Ascending aorta (tissue), 2 donors: ENCODE data around the gene TICRR. TPM values are rescaled to one million over a fixed set of nuclear protein-coding genes. Genes with fewer than 3 reads are reported as not detected.

ENCODE experiments used
- DNase-seq, 2 donors: peaks; one replicate each; pipeline ENCODE4 v3.0.0-alpha.2; 2019; ENCODE audit warnings: low spot score in 2 of 2
- H3K27ac ChIP-seq, 2 donors: fragments of 200-600 bp; sonication (generic); one replicate each; pipeline ENCODE4 v1.5.1; 2016 to 2017; ENCODE audit warnings: mild to moderate bottlenecking in 1 of 2
- H3K27me3 ChIP-seq: fragments of 200-600 bp; sonication (generic); one replicate; pipeline ENCODE4 v1.5.1; 2017
- H3K36me3 ChIP-seq, 2 donors: fragments of 200-600 bp; sonication (generic); one replicate each; pipeline ENCODE4 v1.5.1; 2016
- H3K4me1 ChIP-seq, 2 donors: fragments of 200-600 bp; sonication (generic); one replicate each; pipeline ENCODE4 v1.5.1; 2016 to 2017; ENCODE audit warnings: mild to moderate bottlenecking in 1 of 2
- H3K4me3 ChIP-seq, 2 donors: fragments of 200-600 bp; sonication (generic); one replicate each; pipeline ENCODE4 v1.5.1; 2016 to 2017; ENCODE audit warnings: mild to moderate bottlenecking in 1 of 2
- H3K9me3 ChIP-seq, 2 donors: fragments of 200-600 bp; sonication (generic); one replicate each; pipeline ENCODE4 v1.5.1; 2016
- intact Hi-C: fragments of 100-400 bp; cut with DNase I; formaldehyde crosslinking; loops from one replicate; pipeline ENCODE4 v1.15.1; 2023
- total RNA-seq: library from RNA; depleted of rRNA; stranded (reverse); fragments of >200 nt; gene quantifications from one replicate; pipeline ENCODE4 v1.1.0, GENCODE V29; 2016
- TF ChIP-seq, protein P1 (sequence below), 3 experiments: fragments of 200-600 bp in 2 of 3; fragments of 450-650 bp in 1 of 3; sonication (generic) in 2 of 3; IDR thresholded peaks; one replicate each; pipeline ENCODE4 v1.5.1; 2016 to 2019; ENCODE audit warnings: antibody characterized with exemption in 3 of 3, mild to moderate bottlenecking in 1 of 3, moderate library complexity in 1 of 3

The TICRR gene
- total RNA-seq, 1 donor from 2014 or later = not detected

DNA sequence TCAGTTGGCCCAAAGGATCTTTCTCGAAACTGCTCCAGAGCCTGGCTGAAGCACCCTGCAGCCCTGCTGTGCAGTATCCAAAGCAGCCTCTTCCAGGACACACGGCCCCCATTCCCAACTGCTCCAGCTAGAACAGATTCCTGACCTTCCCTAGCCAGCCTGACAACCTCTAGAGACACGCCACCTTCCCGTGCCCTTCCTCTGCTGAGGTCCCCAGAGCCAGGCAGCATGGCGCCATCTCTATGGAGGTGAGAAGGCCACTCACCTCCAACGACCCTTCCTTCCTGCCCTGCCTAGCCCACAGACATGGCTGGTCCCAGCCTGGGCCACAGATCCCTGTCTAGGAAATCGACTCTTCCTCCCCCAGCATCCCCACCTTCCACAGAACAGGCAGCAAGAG, 76.9 kb downstream of the TICRR start:
- DNase-seq = no peak

DNA sequence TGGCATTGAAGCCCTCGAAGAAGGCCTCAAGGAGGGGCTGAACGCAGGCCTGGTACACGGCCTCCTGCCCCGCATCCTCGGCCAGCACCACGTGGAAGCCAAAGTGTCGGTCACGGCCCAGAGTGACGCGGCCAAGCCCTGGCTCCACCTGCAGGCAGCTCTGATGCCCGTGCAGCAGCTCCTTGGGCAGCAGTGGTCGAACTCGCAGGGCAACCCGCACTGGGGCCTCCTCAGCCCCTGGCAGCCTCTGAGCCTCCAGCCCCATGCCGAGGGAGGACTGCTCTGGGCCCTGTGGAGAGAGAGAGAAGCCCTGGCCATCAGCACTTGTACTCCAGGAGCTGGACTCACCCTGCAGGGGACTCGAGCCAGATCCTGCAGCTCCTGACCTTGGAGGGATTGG, 77.4 kb downstream of the TICRR start:
- Histone ChIP-seq H3K27me3 (no peaks in the 10 kb centered on the region), H3K27ac (no peak overlapping the region), H3K4me1 (peaks cover 3 to 7% of the 10 kb centered on the region in 2 donors), H3K9me3 (no peaks in the 10 kb centered on the region), H3K36me3 (peaks cover 14 to 21% of the 10 kb centered on the region in 2 donors), H3K4me3 (no peak overlapping the region)
- DNase-seq = no peak
- TF ChIP-seq, protein P1, sequence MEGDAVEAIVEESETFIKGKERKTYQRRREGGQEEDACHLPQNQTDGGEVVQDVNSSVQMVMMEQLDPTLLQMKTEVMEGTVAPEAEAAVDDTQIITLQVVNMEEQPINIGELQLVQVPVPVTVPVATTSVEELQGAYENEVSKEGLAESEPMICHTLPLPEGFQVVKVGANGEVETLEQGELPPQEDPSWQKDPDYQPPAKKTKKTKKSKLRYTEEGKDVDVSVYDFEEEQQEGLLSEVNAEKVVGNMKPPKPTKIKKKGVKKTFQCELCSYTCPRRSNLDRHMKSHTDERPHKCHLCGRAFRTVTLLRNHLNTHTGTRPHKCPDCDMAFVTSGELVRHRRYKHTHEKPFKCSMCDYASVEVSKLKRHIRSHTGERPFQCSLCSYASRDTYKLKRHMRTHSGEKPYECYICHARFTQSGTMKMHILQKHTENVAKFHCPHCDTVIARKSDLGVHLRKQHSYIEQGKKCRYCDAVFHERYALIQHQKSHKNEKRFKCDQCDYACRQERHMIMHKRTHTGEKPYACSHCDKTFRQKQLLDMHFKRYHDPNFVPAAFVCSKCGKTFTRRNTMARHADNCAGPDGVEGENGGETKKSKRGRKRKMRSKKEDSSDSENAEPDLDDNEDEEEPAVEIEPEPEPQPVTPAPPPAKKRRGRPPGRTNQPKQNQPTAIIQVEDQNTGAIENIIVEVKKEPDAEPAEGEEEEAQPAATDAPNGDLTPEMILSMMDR (IDR thresholded peaks at IDR 0.05) = no peak
- intact Hi-C loops = no loop called here

More for the DNA sequence above, 76.9 kb downstream of the TICRR start:
- H3K36me3 ChIP-seq = peaks cover 14 to 24% of the 10 kb centered on the region in 2 donors
- H3K27me3 ChIP-seq = no peaks in the 10 kb centered on the region
- peaks cover 3 to 11% of the 10 kb centered on the region in 2 donors for H3K4me1 ChIP-seq
- no peak overlapping the region for H3K4me3 ChIP-seq
- H3K27ac ChIP-seq = no peak overlapping the region
- intact Hi-C loops = no loop called here
- no peaks in the 10 kb centered on the region for H3K9me3 ChIP-seq
- TF ChIP-seq, protein P1 (IDR thresholded peaks at IDR 0.05) = no peak

DNA sequence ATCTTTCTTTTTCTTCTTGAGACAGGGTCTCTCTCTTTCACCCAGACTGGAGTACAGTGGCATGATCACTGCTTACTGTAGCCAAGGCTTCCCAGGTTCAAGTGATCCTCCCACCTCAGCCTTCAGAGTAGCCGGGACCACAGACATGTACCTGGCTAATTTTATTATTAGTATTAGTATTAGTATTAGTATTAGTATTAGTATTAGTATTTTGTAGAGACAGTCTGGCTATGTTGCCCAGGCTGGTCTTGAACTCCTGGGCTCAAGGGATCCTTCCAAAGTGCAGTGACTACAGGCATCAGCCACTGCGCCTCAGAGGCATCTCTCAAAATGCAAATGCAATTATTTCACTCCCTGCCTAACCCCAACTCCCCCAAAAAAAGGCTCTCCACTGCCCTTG, 78.3 kb downstream of the TICRR start:
- peak overlapping the region in 1 of 2 donors; percentile 78 for H3K4me3 ChIP-seq
- DNase-seq = no peak
- intact Hi-C loops = no loop called here

DNA sequence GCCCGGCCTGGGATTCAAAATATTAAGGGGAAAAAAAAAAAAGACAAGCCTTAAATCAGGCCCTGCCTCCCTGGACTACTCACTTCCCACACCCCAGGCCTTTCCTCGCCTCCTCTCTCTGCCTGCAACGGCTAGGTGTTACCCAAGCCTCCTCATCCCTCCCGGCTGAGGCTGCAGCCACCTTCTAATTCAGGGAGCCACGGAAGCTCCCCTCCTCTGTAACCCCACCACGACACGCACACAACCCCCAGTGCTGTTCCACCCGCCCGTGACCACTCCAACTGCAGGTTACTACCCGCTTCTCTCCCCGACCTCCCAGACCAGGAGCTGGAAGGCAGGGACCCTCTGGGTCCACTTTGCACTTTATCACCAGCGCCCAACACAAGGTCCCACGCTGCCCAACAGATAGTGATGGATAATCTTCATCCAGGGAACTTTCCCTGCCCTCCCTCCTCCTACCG, 79.1 kb downstream of the TICRR start:
- no peak for DNase-seq
- peak overlapping the region; percentile 76 to 83 for H3K27ac ChIP-seq
- TF ChIP-seq, protein P1 (IDR thresholded peaks at IDR 0.05) = no peak

More for the DNA sequence above, 78.3 kb downstream of the TICRR start:
- Histone ChIP-seq H3K36me3 (peaks cover 13 to 16% of the 10 kb centered on the region in 2 donors), H3K4me1 (peaks cover 3 to 7% of the 10 kb centered on the region in 2 donors), H3K9me3 (no peaks in the 10 kb centered on the region), H3K27me3 (no peaks in the 10 kb centered on the region), H3K27ac (no peak overlapping the region)
- TF ChIP-seq, protein P1 (IDR thresholded peaks at IDR 0.05) = no peak

DNA sequence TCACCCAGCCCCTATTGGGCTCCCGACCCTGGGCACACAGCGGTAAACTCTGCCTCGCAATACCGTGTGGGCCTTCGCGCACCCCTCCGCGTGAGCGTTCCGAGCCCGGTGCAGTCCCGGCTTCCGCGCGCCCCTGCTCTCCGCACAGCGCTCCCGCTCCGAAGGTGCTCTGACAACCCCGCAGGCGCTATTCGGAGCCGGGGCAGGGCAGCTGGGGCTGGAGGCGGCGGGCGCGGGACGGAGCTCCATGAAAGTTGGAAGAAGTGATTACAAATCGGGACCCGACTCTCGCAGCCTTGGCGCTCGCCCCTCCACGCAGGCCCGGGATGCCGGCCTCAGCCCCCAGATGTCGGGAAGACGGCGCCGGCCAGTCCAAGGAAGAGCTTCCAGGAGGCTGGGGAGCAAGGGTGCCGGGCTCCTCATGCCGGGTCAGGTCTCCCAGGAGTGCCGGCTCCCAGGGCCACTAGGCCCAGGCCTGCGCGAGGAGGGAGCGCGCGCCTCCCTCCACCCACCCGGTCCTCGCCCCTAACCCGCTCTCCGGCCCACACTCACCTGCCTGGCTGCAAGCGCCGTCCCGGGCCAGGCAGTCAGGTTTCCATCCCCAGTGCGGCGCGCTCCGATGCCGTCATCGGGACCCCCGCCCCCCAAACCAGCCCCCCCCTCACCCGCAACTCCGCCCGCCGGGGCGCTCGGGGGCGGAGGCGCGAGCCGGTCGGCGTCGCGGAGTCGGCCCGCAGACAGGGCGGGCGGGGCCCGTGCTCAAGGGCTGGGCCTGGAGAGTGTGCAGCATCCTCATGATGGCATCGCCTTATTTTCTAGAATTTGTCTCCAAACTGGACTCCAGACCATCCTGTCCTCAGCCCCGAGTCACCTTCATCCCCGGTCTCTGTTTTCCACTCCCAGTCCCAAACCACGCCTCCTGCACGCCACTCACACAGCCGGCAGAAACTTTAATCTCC, 79.9 kb downstream of the TICRR start, which contains the start of gene KIF7:
KIF7 (minus strand) TSS at position 621 of the 959 bp plus-strand sequence. CDS start 2,537 bp downstream, outside the sequence.
- peak within 1 kb of the TSS; percentile 76 to 83 for H3K27ac ChIP-seq

More for the DNA sequence above, 79.1 kb downstream of the TICRR start:
- peaks cover 5 to 10% of the 10 kb centered on the region in 2 donors for H3K36me3 ChIP-seq
- no peaks in the 10 kb centered on the region for H3K27me3 ChIP-seq
- peaks cover 3 to 7% of the 10 kb centered on the region in 2 donors for H3K4me1 ChIP-seq
- no peaks in the 10 kb centered on the region for H3K9me3 ChIP-seq
- intact Hi-C loops = loop anchor here (2.0 kb wide), 1 partner anchor 26 kb away; no protein-coding TSS in a partner anchor
- peak overlapping the region; percentile 78 to 80 for H3K4me3 ChIP-seq

More for the DNA sequence above, 79.9 kb downstream of the TICRR start, which contains the start of gene KIF7:
- no peak for DNase-seq
- peaks cover 4 to 10% of the 10 kb centered on the region in 2 donors for H3K36me3 ChIP-seq
- intact Hi-C loops = loop anchor here (2.0 kb wide), 1 partner anchor 26 kb away; no protein-coding TSS in a partner anchor
- H3K4me1 ChIP-seq = peaks cover 3 to 7% of the 10 kb centered on the region in 2 donors
- TF ChIP-seq, protein P1 (IDR thresholded peaks at IDR 0.05) = peak in 1 of 3 experiments; percentile 5
- H3K4me3 ChIP-seq = peak within 1 kb of the TSS; percentile 78 to 80
- no peaks in the 10 kb centered on the region for H3K27me3 ChIP-seq
- H3K9me3 ChIP-seq = no peaks in the 10 kb centered on the region
